H9 (cell line): ENCODE results near the gene WDR27. TPM values are rescaled to one million over a fixed set of nuclear protein-coding genes. Genes with fewer than 3 reads are reported as not detected.

Experiments used
- DNase-seq: peaks from one replicate; pipeline ENCODE4 v3.0.0-alpha.2; 2017
- H2AFZ ChIP-seq: one replicate; pipeline ENCODE4 v1.6.1; 2013; ENCODE audit warnings: mild to moderate bottlenecking, low read length, control low read depth, moderate library complexity
- H2AK5ac ChIP-seq: 2 replicates; pipeline ENCODE4 v1.6.1; 2013; ENCODE audit warnings: low read length, control low read depth, mixed read lengths; ENCODE audit not compliant: insufficient read length
- H2BK120ac ChIP-seq: one replicate; pipeline ENCODE4 v1.6.1; 2013; ENCODE audit warnings: low read depth, mild to moderate bottlenecking, low read length, control low read depth, inconsistent platforms; ENCODE audit not compliant: poor library complexity, severe bottlenecking
- H2BK12ac ChIP-seq: 2 replicates; pipeline ENCODE4 v1.6.1; 2013; ENCODE audit warnings: low read length, control low read depth, mixed read lengths, low read depth; ENCODE audit not compliant: insufficient read length
- H2BK15ac ChIP-seq: 2 replicates; pipeline ENCODE4 v1.6.1; 2013; ENCODE audit warnings: low read depth, low read length, control low read depth
- H2BK20ac ChIP-seq: one replicate; pipeline ENCODE4 v1.6.1; 2013; ENCODE audit warnings: low read depth, mild to moderate bottlenecking, low read length, control low read depth, inconsistent platforms; ENCODE audit not compliant: poor library complexity, severe bottlenecking
- H2BK5ac ChIP-seq: 2 replicates; pipeline ENCODE4 v1.6.1; 2013; ENCODE audit warnings: low read length, control low read depth, mixed read lengths; ENCODE audit not compliant: insufficient read length
- H3K14ac ChIP-seq: 2 replicates; pipeline ENCODE4 v1.6.1; 2013; ENCODE audit warnings: low read length, control low read depth; ENCODE audit not compliant: insufficient read depth
- H3K18ac ChIP-seq: 2 replicates; pipeline ENCODE4 v1.6.1; 2013; ENCODE audit warnings: low read depth, mild to moderate bottlenecking, mixed read lengths, low read length, control low read depth; ENCODE audit not compliant: insufficient read length
- H3K23ac ChIP-seq: 2 replicates; pipeline ENCODE4 v1.6.1; 2013; ENCODE audit warnings: low read length, control low read depth, mixed read lengths, low read depth; ENCODE audit not compliant: insufficient read length
- H3K23me2 ChIP-seq: 2 replicates; pipeline ENCODE4 v1.6.1; 2013; ENCODE audit warnings: low read depth, mild to moderate bottlenecking, mixed read lengths, low read length, control low read depth; ENCODE audit not compliant: insufficient read length, poor library complexity, severe bottlenecking
- H3K27ac ChIP-seq: 2 replicates; pipeline ENCODE4 v1.5.1; 2013; ENCODE audit warnings: low read length, control low read depth, mixed read lengths, low read depth; ENCODE audit not compliant: insufficient read length
- H3K27me3 ChIP-seq: 2 replicates; pipeline ENCODE4 v1.6.1; 2013; ENCODE audit warnings: low read length, control low read depth, inconsistent platforms; ENCODE audit not compliant: insufficient read depth
- H3K4ac ChIP-seq: 2 replicates; pipeline ENCODE4 v1.6.1; 2013; ENCODE audit warnings: low read depth, mild to moderate bottlenecking, control low read depth, inconsistent platforms, low read length, moderate library complexity
- H3K4me1 ChIP-seq: 2 replicates; pipeline ENCODE4 v1.6.1; 2013; ENCODE audit warnings: low read length, control low read depth, inconsistent platforms; ENCODE audit not compliant: insufficient read depth
- H3K4me2 ChIP-seq: 2 replicates; pipeline ENCODE4 v1.6.1; 2013; ENCODE audit warnings: low read length, control low read depth, mixed read lengths; ENCODE audit not compliant: insufficient read length, insufficient read depth
- H3K56ac ChIP-seq: 2 replicates; pipeline ENCODE4 v1.6.1; 2013; ENCODE audit warnings: low read depth, mild to moderate bottlenecking, mixed read lengths, low read length, control low read depth; ENCODE audit not compliant: insufficient read length
- H3K79me1 ChIP-seq: 2 replicates; pipeline ENCODE4 v1.6.1; 2013; ENCODE audit warnings: low read depth, mild to moderate bottlenecking, moderate library complexity, low read length, control low read depth, inconsistent platforms; ENCODE audit not compliant: insufficient read depth, poor library complexity, severe bottlenecking
- H3K79me2 ChIP-seq: 2 replicates; pipeline ENCODE4 v1.6.1; 2013; ENCODE audit warnings: low read length, control low read depth, inconsistent platforms; ENCODE audit not compliant: insufficient read depth
- H3K9ac ChIP-seq: 2 replicates; pipeline ENCODE4 v1.6.1; 2013; ENCODE audit warnings: low read length, control low read depth, mixed read lengths; ENCODE audit not compliant: insufficient read length; ENCODE audit errors: extremely low read depth
- H3K9me3 ChIP-seq: one replicate; pipeline ENCODE4 v1.6.1; 2013; ENCODE audit warnings: low read depth, low read length, inconsistent platforms; ENCODE audit not compliant: control insufficient read depth
- H3T11ph ChIP-seq: one replicate; pipeline ENCODE4 v1.6.1; 2013; ENCODE audit warnings: mild to moderate bottlenecking, low read length, control low read depth, inconsistent platforms
- H4K20me1 ChIP-seq: one replicate; pipeline ENCODE4 v1.6.1; 2013; ENCODE audit not compliant: control insufficient read depth, insufficient read length, insufficient read depth
- H4K5ac ChIP-seq: 2 replicates; pipeline ENCODE4 v1.6.1; 2013; ENCODE audit warnings: low read depth, mild to moderate bottlenecking, mixed read lengths, low read length, control low read depth; ENCODE audit not compliant: insufficient read length
- H4K8ac ChIP-seq: replicated peaks from 2 replicates; pipeline ENCODE4 v1.6.1; 2013; ENCODE audit warnings: low read length, control low read depth, mixed read lengths, low read depth; ENCODE audit not compliant: insufficient read length
- H4K91ac ChIP-seq: 2 replicates; pipeline ENCODE4 v1.6.1; 2013; ENCODE audit warnings: low read depth, mild to moderate bottlenecking, moderate library complexity, mixed read lengths, low read length, control low read depth; ENCODE audit not compliant: insufficient read length
- H3K27ac Mint-ChIP-seq, 3 experiments: 2 replicates in 2 of 3; 3 replicates in 1 of 3; pipeline ENCODE4 v1.8.0; 2020 to 2021; ENCODE audit warnings: mixed read lengths in 3 of 3, mild to moderate bottlenecking in 1 of 3, moderate library complexity in 1 of 3
- H3K27me3 Mint-ChIP-seq: 2 replicates; pipeline ENCODE4 v1.8.0; 2021; ENCODE audit warnings: low read depth, mild to moderate bottlenecking, moderate library complexity, mixed read lengths
- H3K36me3 Mint-ChIP-seq, 3 experiments: 2 replicates in 2 of 3; 3 replicates in 1 of 3; pipeline ENCODE4 v1.8.0; 2020 to 2021; ENCODE audit warnings: low read depth in 3 of 3, mixed read lengths in 3 of 3; ENCODE audit not compliant: insufficient read depth in 1 of 3
- H3K4me1 Mint-ChIP-seq, 2 experiments: 2 replicates each; pipeline ENCODE4 v1.8.0; 2020; ENCODE audit warnings: mixed read lengths in 2 of 2
- H3K4me3 Mint-ChIP-seq, 2 experiments: 2 replicates in 1 of 2; 3 replicates in 1 of 2; pipeline ENCODE4 v1.8.0; 2020 to 2021; ENCODE audit warnings: mild to moderate bottlenecking in 2 of 2, mixed read lengths in 2 of 2, moderate library complexity in 1 of 2
- H3K9me3 Mint-ChIP-seq, 2 experiments: 2 replicates in 1 of 2; 3 replicates in 1 of 2; pipeline ENCODE4 v1.8.0; 2020; ENCODE audit warnings: mild to moderate bottlenecking in 2 of 2, mixed read lengths in 2 of 2, moderate library complexity in 1 of 2
- CTCF ChIP-seq: fragments of 200-600 bp; sonication (generic); conservative IDR thresholded peaks from 3 replicates; pipeline ENCODE4 v1.8.0; 2021; ENCODE audit warnings: antibody characterized with exemption, mild to moderate bottlenecking
- WGBS: extraction: QIAGEN DNeasy Blood & Tissue Kit; methylation state at CpG from one replicate; pipeline ENCODE4 v1.1.7; 2013; ENCODE audit warnings: missing lambda C conversion rate, low lambda C conversion rate, mixed read lengths; ENCODE audit not compliant: insufficient read length; ENCODE audit errors: extremely low coverage; 5-methylcytosine and 5-hydroxymethylcytosine counted together
- total RNA-seq: library from RNA; stranded (reverse); gene quantifications from 2 replicates; pipeline ENCODE4 v1.2.1, GENCODE V29; 2021

Gene WDR27
- total RNA-seq, 1 experiment from 2014 or later = 48.7 TPM

GRCh38 chr6:169529931-169530751, 171.7 kb downstream of the WDR27 start:
- Histone ChIP-seq H3K23ac (no peak overlapping the region), H4K5ac (no peak overlapping the region), H3K27ac (no peak overlapping the region), H3K79me1 (no peaks in the 10 kb centered on the region), H4K8ac (no peak overlapping the region), H3K14ac (no peak overlapping the region), H2AK5ac (no peak overlapping the region), H4K91ac (no peak overlapping the region), H4K20me1 (no peaks in the 10 kb centered on the region), H2BK20ac (no peak overlapping the region), H3K79me2 (no peaks in the 10 kb centered on the region), H3K4ac (no peak overlapping the region), H3K18ac (no peak overlapping the region), H2BK12ac (no peak overlapping the region), H3K4me1 (no peaks in the 10 kb centered on the region), H2BK120ac (no peak overlapping the region), H3K56ac (no peak overlapping the region), H3K9ac (no peak overlapping the region), H3T11ph (no peak overlapping the region), H3K27me3 (no peaks in the 10 kb centered on the region), H3K9me3 (no peaks in the 10 kb centered on the region), H3K23me2 (no peaks in the 10 kb centered on the region), H3K4me2 (no peak overlapping the region), H2BK5ac (no peak overlapping the region), H2BK15ac (no peak overlapping the region), H2AFZ (no peak overlapping the region)
- Mint-ChIP-seq H3K4me1 (no peaks in the 10 kb centered on the region), H3K36me3 (peaks cover 12 to 19% (median 14%) of the 10 kb centered on the region in 3 experiments; a peak in 6 of 7 replicates), H3K27me3 (no peaks in the 10 kb centered on the region), H3K9me3 (peaks cover 17 to 19% of the 10 kb centered on the region in 2 experiments), H3K4me3 (no peak overlapping the region), H3K27ac (no peak overlapping the region)
- WGBS = no CpG with 5 or more reads among the region's 13 CpGs
- TF ChIP-seq CTCF = no peak
- no peak for DNase-seq
